Tibial nerve (tissue), 3 donors: ENCODE measurements around the gene BLCAP.

Source experiments
- POLR2A ChIP-seq, 2 donors: fragments of 450-650 bp; IDR thresholded peaks; one replicate each; pipeline ENCODE4 v1.6.1; 2017; ENCODE audit warnings: antibody characterized with exemption in 2 of 2, mild to moderate bottlenecking in 2 of 2, moderate library complexity in 2 of 2
- TF ChIP-seq, protein P1 (sequence below), 5 experiments: fragments of 200-600 bp in 3 of 5; fragments of 450-650 bp in 2 of 5; sonication (generic) in 3 of 5; IDR thresholded peaks; one replicate each; pipeline ENCODE4 v1.5.1; 2016 to 2019; ENCODE audit warnings: antibody characterized with exemption in 5 of 5, mild to moderate bottlenecking in 3 of 5, moderate library complexity in 2 of 5

GRCh38 chr20:37504404-37505096 lies 23.1 kb downstream of the BLCAP start:
- no peak for TF ChIP-seq POLR2A (IDR thresholded peaks at IDR 0.05)
- TF ChIP-seq, protein P1, sequence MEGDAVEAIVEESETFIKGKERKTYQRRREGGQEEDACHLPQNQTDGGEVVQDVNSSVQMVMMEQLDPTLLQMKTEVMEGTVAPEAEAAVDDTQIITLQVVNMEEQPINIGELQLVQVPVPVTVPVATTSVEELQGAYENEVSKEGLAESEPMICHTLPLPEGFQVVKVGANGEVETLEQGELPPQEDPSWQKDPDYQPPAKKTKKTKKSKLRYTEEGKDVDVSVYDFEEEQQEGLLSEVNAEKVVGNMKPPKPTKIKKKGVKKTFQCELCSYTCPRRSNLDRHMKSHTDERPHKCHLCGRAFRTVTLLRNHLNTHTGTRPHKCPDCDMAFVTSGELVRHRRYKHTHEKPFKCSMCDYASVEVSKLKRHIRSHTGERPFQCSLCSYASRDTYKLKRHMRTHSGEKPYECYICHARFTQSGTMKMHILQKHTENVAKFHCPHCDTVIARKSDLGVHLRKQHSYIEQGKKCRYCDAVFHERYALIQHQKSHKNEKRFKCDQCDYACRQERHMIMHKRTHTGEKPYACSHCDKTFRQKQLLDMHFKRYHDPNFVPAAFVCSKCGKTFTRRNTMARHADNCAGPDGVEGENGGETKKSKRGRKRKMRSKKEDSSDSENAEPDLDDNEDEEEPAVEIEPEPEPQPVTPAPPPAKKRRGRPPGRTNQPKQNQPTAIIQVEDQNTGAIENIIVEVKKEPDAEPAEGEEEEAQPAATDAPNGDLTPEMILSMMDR (IDR thresholded peaks at IDR 0.05): no peak
